Hypothalamus (tissue), 51 donors: ENCODE data around the gene CD180.
"Not testable (repeated sequence)": the region's sequence is repeated elsewhere in the genome, so short reads cannot be mapped to it uniquely, and the experiment has no call there.

ENCODE experiments used
- DNase-seq, 51 donors: peaks; one replicate each; lab custom pipeline; 2025; lab: John Stamatoyannopoulos, UW

CD180 gene

DNA sequence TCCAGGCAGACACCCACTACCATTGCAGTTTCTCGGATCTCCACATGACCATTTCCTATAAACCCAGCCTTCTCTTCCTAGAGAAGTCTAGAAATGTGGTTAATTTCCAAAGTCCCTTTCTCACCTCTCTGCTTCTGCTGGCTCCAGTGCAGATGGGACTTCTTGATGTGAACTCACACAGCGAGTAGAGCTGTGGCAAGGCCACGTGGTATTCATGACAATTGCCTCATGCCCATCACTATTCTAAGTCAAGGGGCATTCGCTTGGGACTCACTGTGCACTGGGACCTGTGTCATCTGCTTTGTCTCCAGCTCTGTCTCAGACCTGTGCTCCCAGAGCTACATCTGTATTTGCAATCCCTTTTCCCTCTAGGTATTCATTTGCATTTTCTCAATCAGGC lies 6.2 kb downstream of the CD180 start:
- no peak for DNase-seq

DNA sequence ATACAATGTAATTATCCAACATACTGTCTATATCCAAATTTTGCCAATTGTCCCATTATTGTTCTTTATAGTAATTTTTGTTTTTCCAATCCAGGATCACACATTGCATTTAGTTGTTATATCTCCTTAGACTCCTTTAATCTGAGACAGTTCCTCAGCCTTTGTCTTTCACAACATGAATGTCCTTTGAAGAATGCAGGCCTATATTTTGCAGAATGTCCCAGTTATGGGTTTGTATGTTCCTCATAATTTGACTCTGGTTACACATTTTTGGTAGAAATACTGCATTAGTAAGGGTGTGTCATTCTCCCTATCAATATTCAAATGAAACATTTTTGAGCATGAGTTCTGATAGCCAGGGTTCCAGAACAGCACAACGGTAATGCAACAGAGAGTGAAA lies 6.7 kb downstream of the CD180 start:
- no peak for DNase-seq

DNA sequence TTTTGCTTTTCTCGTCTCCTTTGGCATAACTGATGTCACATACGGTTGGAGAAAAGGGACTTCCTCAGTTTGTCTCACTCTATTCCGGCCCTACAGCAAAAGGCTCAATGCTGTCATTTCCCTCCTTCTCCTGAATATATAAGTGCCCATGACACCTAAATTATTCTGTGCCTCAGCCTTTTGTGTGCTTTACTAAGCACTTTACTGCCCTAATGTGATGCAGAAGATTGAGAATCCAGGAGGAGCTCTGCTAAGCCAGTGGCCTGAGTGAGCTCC lies 7.6 kb downstream of the CD180 start:
- DNase-seq: no peak

DNA sequence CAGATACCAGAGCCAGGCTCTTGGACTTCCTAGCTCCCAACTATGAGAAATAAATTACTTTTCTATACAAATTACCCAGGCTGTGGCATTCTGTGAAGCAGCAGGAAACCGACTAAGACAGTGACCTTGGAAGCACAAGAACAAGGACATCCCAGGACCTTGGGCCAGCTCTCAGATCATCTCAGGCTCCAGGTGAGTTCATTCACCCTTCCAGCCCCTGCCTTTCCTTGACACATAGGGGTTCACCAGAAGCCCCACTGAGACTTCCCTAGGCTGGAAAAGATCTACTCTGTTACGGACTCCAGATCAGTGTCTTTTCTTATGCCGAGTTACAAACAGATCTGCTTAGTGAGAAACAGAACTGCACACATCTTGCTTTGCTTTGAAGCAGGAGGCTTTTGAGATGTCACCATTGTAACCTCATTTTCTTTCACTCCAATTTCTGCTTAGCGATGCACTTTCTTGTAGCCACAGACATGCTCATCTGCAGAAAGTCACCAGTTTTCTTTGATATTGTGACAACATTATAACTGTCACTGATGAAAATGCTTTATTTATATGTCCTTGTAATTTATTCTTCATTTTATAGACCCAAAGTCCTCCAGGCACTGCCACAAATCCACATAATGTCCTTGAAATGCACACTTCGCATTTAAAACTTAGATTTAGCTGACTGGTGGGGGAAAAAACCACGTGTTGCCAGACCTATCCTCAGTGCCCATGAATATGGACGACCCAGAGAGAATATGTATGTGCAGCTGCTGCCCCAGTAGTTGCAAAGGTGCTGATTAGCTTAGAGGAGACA lies 8.1 kb downstream of the CD180 start:
- DNase-seq: no peak

DNA sequence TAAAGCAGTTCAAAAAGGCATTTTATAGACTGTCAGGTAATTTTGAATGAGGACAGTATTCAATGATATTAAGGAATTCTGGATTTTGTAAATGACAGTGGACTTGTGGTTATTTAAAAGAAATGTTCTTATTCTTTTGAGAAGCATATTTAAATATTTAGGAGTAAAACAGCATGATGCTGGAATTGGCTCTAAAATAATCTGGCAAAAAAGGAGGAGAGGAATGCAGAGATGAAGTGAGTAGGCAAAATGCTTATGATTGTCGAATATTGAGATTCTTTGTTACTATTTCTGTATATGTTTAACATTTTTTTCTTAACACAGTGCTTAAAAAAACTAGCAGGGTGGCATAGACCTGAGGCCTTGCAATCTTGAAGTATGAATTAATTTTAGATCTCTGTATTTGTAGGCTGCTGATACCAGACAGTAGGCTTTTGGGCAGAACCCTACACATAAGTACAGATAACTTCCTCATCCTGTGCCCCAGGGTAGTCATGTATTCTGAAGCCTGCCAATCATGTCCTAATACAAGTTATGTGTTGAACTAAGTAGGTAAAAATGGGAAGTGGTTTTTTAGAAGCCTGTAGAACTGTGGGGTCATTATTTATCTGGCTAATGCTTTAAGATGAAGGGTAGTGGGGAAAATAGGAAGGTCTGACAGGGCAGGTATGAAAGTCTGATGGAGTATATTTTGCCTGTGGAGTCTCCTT lies 9.4 kb downstream of the CD180 start:
- DNase-seq: no peak

DNA sequence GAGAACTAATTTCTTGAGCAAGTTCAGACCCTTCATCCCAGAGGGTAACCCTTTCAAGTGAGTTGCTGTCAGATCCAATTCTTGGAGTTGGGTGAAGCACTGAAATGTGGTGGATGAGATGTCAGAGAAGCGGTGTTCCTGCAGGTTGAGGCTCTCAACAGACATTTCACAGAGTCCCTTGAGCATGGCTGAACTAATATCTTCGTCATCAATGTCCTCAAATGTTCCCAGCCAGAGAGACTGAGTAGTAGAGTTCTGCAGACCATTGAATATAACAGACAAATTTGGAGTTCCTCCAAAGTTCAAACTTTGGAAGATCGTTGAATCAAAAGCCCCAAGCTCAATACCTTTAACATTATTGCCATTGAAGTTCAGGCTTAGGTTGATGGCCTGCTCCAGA lies 12.7 kb downstream of the CD180 start:
- DNase-seq: no peak

DNA sequence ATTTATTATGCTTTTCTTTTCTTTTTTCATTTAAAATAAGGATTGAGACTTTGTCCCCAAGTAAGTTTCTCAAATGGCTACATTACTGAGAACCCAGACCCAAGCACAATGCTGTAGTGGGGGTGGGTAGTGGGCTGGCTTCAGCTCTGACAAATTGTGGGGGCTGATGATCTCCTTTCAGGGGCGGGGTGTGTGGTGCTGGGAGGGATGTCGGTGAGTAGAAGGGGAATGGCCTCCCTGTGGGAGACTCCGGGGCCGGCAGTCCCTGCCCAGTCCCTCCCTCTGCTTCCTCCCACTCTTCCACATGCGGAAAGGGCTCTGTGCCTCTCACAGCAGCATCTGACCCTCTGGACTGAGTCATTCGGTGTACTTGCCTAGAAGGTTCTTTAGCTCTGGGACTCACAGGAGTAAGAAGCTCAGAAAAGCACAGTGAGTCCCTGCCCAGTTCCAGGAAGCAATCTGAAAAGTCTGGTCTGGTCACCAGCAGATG lies 14.3 kb downstream of the CD180 start:
- DNase-seq: peak in 11 of 51 donors; percentile 12 to 65 (median 31)

DNA sequence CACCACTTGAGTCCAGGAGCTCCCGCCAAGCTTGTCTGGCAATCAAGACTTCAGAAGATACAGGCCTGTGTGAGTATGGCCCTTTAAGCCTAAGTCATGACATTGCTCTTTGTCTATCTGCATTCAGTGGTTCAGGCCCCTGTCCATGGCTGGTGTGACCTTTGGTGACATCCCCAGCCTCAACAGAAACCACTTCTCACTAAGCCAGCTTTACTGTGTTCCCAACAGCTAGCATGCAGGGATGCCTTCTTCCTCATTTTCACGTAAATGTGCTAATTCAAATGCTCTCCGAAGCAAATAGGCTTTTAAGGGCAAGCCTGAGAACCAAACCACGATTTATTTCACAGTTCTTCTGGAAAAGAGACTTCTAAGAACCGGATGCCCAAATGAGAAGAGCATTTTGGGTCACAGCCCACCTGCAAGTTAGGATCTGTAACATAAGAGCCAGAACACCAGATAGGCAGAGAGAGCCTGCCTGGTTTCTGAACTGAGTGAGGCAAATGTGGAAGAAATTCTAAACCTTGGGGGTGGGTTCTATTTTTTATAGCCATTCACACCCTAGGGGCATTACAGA lies 14.9 kb downstream of the CD180 start:
- no peak for DNase-seq

DNA sequence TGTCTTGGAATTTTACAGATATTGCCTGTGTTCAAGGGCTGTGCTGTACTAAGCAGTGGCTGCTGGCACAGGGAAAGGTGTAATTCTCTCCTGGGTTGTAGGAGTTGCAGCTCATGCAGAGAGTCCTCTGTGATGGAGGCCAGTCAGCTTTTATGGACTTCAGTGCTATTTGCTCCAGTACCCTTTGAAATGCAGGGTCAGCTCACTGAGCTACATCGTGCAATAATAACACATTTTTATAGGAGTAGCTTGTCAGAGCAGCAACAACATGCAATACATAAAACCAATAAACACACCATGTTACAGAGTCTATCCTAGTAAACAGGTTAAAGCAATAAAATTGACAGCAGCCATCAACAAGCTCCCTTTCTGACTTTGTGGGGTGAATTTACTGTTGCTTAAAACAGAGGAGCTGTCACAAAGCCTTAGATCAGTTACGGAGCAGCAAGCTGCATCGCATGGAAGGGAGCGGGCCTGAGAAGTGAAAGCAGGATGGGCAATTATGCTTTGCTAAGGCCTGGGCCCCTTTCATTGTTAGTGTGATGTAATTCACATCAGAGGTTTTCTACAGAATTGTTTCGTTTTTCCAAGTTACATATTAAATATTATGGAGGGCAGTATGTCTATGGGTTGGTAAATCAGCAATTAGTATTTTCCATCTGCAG lies 16.8 kb downstream of the CD180 start:
- DNase-seq: no peak

DNA sequence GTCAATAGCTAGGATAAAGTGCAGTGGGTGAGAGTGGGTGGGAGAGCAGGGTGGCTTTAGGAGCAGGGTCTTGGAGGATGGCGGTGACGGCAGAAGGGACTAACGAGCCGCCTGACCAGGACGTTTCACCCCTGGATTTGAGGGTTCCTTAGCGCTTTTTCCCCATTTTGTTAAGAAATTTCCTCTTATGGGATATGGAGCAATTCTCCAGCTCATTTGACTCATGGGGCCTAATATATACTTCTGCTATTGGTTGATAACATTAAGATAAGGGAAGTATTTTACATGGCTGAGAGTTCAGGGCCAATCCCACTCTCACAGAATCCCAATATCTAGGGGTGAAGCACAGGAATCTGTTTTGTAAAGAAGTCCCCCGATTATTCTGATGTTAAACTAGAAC lies 17.6 kb downstream of the CD180 start:
- no peak for DNase-seq

DNA sequence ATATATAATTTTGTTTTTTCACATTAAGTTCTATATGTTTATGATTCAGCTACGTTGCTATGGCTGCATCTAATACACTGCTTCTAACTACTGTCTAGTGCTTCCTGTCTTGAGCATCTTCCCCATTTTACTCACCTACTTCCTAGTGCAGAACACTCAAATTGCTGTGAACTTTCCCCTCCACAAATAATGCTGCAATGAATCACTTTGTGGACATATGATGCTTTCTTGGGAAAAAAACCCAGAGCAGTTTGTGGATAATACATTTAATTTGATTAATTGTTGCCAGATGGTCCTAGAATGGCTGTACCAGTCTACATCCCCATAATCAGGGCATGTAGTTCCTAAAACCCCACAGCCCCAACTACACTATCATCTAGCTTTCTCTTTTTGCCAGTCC lies 18.5 kb downstream of the CD180 start:
- DNase-seq: no peak

DNA sequence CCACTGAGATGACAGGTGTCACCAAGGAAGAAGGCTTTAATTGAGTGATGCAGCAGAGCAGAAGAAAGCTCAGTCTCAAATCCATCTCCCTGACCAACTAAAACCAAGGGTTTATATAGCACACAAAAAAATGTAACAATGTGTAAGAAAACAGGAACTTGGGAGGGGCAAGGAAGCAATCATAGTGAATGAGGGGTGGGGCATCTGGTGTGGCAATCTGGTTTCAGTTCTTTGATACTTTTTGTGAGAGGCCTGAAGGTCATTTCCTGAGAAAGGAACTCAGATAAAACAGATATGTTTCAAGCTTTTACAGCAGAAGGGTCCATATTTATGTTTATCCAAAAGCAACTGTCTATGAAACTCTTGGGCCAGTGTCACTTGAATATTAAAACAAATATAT lies 19.7 kb downstream of the CD180 start:
- no peak for DNase-seq

DNA sequence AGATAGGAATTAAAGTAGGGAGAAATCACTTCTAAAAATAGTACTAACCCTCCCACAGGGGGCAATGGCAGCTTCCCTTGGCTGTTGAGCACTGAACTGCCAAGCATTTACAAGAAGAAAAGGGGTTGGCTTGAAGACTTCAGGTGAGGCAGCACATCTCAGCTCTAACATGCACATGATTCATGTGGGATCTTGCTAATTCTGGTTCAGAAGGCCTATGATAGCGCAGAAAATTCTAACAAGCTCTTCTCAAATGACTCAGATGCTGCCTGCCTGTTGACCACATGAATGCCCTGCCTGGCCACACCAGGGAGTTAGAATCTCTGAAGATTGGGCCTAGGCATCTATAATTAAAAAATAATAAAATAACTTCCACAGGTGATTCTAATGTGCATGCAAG lies 22.6 kb downstream of the CD180 start:
- DNase-seq: no peak

DNA sequence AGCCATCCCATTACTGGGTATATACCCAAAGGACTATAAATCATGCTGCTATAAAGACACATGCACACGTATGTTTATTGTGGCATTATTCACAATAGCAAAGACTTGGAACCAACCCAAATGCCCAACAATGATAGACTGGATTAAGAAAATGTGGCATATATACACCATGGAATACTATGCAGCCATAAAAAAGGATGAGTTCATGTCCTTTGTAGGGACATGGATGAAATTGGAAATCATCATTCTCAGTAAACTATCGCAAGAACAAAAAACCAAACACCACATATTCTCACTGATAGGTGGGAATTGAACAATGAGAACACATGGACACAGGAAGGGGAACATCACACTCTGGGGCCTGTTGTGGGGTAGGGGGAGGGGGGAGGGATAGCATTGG lies 23.2 kb downstream of the CD180 start:
- DNase-seq: not testable (repeated sequence)

DNA sequence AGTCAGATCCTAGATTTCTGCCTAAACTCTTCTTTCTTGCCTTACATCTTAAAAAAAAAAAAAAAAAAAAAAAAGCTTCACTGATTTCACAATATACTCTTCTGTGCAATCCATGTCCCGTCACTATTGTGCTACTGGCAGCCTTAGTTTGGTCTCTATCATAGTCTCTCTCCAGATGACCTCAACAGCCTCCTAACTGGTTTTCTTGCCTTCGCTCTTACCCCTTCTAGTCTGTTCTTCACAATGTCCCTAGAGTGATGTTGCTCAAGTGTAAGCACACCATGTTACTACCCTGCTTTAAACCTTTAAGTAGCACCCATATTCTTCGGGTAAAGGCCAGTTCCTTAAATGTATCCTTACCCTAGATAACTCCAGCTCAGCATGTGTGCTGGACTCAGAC lies 25.8 kb downstream of the CD180 start:
- no peak for DNase-seq

DNA sequence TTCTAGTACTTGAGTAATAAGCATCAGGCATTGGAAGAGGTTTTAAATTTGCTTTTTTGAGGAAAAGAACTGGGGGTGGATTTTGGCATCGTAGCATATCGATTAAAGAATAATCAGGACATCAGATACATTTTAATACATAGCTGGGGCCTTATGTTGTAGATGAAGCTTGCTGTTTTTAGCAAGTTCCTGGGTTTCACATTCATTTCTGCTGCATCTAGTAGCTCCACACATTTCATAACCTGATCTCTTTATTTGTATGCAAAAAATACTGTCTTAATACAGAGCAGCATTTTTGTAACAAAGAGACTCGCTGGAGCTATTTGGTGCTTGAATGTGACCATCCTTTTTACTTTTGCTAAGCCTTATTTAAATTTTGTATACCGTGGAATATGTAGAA lies 28.5 kb downstream of the CD180 start:
- no peak for DNase-seq

DNA sequence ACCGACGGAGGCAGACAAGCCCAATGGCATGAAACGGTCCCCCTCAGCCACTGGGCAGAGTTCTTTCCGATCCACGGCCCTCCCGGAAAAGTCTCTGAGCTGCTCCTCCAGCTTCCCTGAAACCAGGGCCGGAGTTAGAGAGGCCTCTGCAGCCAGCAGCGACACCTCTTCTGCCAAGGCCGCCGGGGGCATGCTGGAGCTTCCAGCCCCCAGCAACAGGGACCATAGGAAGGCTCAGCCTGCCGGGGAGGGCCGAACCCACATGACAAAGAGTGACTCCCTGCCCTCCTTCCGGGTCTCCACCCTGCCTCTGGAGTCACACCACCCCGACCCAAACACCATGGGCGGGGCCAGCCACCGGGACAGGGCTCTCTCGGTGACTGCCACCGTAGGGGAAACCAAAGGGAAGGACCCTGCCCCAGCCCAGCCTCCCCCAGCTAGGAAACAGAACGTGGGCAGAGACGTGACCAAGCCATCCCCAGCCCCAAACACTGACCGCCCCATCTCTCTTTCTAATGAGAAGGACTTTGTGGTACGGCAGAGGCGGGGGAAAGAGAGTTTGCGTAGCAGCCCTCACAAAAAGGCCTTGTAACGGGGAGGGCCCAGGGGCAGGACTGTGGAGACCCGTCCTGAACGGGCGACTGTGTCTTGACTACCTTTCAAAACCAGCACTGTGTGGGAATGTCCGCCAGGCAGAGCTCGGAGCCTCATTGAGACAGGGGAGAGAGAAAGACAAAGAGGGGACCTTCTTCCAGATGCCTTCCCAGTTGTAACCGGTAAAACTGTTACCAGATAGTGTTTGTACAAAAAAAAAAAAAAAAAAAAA lies 29.9 kb downstream of the CD180 start:
- peak in 13 of 51 donors; percentile 38 to 77 (median 56) for DNase-seq

DNA sequence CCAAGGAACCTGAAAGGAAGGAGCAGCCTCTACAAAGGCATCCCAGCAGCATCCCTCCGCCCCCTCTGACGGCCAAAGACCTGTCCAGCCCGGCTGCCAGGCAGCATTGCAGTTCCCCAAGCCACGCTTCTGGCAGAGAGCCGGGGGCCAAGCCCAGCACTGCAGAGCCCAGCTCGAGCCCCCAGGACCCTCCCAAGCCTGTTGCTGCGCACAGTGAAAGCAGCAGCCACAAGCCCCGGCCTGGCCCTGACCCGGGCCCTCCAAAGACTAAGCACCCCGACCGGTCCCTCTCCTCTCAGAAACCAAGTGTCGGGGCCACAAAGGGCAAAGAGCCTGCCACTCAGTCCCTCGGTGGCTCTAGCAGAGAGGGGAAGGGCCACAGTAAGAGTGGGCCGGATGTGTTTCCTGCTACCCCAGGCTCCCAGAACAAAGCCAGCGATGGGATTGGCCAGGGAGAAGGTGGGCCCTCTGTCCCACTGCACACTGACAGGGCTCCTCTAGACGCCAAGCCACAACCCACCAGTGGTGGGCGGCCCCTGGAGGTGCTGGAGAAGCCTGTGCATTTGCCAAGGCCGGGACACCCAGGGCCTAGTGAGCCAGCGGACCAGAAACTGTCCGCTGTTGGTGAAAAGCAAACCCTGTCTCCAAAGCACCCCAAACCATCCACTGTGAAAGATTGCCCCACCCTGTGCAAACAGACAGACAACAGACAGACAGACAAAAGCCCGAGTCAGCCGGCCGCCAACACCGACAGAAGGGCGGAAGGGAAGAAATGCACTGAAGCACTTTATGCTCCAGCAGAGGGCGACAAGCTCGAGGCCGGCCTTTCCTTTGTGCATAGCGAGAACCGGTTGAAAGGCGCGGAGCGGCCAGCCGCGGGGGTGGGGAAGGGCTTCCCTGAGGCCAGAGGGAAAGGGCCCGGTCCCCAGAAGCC lies 30.8 kb downstream of the CD180 start:
- peak; percentile 21 to 84 (median 69) for DNase-seq

DNA sequence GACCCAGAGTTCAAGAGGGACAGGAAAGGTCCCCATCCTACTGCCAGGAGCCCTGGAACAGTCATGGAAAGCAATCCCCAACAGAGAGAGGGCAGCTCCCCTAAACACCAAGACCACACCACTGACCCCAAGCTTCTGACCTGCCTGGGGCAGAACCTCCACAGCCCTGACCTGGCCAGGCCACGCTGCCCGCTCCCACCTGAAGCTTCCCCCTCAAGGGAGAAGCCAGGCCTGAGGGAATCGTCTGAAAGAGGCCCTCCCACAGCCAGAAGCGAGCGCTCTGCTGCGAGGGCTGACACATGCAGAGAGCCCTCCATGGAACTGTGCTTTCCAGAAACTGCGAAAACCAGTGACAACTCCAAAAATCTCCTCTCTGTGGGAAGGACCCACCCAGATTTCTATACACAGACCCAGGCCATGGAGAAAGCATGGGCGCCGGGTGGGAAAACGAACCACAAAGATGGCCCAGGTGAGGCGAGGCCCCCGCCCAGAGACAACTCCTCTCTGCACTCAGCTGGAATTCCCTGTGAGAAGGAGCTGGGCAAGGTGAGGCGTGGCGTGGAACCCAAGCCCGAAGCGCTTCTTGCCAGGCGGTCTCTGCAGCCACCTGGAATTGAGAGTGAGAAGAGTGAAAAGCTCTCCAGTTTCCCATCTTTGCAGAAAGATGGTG lies 31.6 kb downstream of the CD180 start:
- DNase-seq: no peak
